T1000 (cell line): ENCODE measurements around the gene TPH2.

Source experiments
- DNase-seq: peaks from one replicate; lab custom pipeline; 2025; ENCODE audit warnings: mixed read lengths; lab: John Stamatoyannopoulos, UW

The TPH2 gene

GRCh38 chr12:71958993-71959578 lies 20.4 kb downstream of the TPH2 start:
- DNase-seq, result no peak

GRCh38 chr12:71967211-71967610 lies 28.6 kb downstream of the TPH2 start:
- DNase-seq, result no peak

DNA sequence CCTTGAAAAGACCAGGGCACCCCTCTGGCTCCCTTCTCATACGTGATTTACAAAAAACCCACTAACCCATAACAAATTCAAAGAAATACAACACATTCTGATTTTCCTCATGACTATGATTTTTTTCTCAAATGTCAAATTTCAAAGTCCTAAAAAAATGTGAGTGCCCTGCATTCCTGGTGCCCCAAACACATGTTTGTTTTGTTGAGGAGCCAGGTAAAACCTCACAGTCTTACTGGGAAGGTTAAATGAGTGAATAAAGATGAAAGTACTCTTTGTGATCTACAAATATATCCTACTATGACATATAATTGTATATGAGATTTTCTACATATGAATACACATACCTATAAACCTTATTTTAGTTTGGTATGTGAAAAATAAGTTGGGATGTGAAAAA lies 30.7 kb downstream of the TPH2 start:
- no peak for DNase-seq

DNA sequence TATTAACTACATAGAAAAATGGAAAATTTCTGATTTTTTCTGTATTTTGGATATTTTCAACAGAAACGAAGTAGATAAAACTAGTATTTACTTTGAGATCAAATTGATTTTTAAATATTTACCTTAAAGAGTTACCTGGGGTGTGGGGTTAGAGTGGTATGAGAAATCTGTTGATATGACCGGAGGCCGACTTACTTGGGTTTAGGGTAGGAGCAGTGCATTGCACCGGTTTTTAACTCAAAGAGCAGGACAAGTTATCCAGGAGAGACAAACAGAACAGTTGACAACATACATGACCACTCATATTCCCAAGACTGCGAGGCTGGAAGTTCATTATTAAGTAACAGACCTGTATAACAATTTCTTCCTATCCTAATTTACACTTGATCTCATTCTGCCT lies 31.4 kb downstream of the TPH2 start:
- no peak for DNase-seq

DNA sequence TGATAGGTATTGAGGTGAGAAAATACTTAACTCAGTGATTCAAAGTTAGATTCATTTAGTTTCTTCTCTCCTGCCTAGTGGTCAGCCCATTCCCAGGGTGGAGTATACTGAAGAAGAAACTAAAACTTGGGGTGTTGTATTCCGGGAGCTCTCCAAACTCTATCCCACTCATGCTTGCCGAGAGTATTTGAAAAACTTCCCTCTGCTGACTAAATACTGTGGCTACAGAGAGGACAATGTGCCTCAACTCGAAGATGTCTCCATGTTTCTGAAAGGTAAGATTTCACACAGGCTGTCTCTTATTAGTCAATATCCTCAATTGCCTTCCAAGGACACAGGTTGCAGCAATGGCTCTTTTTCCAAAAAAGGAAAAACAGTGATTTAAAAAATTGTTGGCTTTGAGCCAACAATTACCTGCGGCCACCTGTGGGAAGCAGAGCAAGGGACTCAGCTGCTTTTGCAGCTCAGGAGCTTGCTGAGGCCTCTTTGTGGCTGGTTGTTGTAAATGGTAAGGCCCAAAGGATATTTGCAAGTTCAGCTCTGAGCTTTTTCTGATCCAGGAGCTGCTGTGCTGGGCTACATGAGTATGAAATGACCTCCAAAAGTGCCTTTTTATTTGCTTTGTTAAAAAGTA lies 33.9 kb downstream of the TPH2 start:
- no peak for DNase-seq

GRCh38 chr12:71973687-71974086 lies 35.0 kb downstream of the TPH2 start:
- DNase-seq, result no peak

- DNase-seq, result no peak
These were observed 41.9 kb downstream of the TPH2 start for GRCh38 chr12:71980538-71980937.

GRCh38 chr12:71981149-71981548 lies 42.5 kb downstream of the TPH2 start:
- DNase-seq, result no peak

DNA sequence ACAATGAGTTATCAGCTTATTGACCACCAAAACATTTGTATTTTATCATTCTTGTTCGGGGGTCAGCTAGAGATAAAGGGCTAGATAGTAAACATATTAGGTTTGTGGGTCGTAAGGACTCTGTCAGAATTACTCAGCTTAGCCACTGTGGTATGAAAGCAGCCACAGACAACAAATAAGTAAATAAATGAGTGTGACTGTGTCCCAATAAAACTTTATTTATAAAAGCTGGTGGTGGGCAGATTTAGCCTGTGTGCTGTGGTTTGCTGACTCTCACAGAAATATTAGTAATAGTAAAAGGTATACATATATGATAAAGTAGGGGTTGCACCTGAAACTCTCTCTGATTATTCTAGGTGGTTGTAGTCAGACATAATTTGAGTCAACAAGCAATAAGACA lies 56.1 kb downstream of the TPH2 start:
- DNase-seq, result no peak

GRCh38 chr12:71999795-72000194 lies 61.1 kb downstream of the TPH2 start:
- no peak for DNase-seq

GRCh38 chr12:72000969-72001648 lies 62.5 kb downstream of the TPH2 start:
- no peak for DNase-seq

- no peak for DNase-seq
These were observed 68.1 kb downstream of the TPH2 start for GRCh38 chr12:72006766-72007165.

DNA sequence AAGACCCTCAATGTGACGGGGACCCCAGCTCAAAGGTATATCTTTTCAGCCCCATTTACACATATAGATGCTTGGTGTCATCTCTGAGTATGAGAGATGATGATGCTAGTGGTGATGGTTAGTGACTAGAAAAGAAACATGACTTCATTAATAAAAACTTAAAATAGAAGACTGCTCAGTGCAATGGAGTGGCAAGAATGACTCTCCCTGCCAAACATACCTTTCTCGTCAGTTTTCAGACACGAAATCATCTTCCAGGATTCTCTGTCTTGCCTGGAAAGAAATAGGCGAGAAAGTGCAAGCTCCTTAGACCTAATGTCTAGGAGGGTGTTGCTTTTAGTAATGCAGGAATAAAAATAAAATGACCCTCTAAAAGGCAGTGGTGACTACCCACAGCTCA lies 71.7 kb downstream of the TPH2 start:
- DNase-seq, result no peak

DNA sequence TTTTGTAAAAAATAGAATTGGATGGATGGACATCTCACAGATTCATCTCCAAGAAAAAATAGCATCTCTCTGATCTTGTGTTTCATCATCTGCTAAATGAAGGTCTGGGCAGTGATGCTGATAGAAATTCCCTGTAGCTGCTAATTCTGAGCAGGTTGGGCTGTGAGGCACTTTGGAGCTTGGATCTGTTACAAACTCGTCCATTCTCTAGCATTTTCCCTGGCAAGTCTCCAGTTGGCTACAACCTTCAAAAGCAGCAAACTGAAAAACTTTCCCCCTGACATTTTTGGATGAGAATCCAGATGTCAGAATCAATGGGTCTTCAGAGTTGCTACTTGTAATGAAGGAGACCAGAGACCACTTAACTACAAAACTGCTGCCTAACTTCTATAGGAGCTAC lies 72.7 kb downstream of the TPH2 start:
- no peak for DNase-seq

DNA sequence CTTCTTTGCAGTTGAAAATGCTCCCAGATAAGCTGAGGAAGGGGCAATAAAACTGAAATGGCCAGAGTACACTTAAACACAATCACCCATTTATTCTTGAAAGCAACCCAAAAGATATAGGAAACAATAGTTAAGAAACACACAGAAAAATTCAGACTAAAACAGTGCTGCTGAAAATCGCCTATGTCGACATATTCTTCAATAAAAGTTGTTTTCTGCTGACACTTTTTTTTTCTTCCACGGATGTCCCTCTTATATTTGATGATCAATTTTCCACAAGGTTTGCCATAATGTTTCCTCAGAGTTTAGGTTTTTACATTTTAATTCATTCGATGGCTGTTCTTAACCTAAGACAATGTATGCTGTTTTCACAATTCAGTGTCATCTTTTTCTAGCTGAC lies 74.2 kb downstream of the TPH2 start:
- DNase-seq, result no peak

DNA sequence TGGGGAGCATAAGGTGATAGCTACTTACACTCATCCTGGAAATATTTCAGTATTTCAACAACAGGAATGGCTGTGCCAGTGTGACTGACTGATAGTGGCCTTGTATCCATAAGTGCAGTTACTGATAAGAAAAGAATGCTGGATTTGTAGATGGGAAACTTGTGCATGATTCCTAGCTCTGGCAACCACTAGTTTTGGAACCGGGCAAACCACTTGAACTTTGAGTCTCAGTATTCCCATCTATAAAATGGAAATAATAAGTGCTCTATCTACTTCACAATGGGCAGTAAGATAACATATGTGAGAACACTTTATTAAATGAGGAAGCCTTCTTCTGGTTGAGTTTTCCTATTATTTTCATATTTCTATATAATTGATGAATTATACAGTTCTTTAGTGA lies 77.2 kb downstream of the TPH2 start:
- no peak for DNase-seq

DNA sequence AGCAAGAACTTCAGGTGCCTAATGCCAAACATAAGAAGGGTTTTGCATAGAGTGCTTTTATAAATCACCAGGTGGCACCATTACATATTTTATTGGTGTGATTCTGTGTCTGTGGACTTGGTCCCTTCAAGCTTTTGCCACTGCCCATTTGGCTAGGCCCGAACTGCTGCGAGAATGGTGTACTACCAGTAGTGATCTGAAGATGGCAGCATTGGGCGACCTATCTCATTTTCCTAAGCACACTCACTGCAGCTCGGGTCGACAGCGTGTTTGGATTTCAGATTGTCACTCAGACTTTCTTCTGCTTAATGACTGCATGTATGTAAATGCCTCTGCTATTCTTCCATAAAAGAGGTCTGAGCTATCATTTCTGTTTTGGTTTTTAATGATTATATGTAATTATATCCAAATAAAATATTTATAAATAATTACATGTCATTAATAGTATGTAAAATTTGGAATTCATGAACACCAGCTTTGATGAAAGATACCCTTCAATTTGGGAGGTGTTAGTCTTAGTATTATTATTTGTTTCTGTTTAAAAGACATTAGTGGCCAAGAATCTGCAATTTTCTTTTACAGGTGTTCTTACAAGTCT lies 78.5 kb downstream of the TPH2 start:
- peak; percentile 70 for DNase-seq

DNA sequence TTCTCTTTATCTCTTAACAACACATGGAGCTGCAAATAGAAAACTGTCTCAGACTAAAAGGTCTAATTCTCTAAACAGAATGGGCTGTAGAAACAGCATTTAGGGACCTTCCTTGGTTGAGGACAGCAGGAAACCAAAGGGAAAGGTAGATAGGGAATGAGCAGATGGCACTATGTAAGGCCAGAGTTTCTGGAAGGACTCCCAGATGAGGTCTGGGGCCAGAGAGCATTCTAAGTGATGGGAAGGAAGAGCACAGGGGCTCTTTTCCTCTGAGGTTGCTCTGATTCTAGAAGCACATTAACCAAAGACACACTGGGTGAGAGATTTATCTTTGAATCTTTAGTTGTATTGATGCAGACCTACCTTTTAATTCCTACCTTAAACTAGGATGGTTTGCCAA lies 79.4 kb downstream of the TPH2 start:
- no peak for DNase-seq

DNA sequence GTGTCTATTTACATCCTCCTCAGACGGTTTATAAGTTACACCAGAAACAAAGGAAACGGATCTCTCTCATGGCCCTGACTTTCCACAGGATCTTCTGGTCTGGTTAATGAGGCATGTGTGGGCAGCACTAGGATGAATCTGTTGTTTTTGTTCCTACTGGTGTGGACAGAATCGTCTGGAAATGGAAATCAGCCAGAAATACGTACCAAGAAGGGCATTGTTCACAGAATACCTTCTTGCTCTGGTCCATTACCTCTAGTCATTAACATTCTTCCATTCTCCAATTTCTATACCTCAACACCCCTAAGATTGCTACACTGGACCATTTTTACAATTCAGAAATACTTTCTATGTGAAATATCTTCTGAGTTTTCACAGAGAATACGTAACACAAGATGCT lies 86.0 kb downstream of the TPH2 start:
- no peak for DNase-seq

DNA sequence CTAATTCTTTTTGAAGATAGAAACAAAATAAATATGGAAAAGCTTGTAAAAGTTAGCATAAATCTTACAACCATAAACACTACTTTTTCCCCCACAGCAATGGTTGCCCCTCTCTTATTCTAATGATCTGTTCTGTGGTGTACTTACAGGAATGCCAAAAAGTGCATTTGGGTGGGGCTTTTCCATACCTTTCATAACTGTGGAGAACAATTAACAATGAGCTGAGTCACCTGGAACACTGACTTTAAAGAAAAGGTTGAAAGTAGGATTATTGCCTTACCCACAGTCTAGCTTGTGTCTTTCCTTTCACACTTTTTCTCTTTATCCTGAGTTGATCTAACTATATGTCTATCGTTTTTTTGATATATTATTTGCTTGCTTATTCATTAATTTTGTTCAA lies 86.9 kb downstream of the TPH2 start:
- DNase-seq, result no peak

- no peak for DNase-seq
These were observed 90.3 kb downstream of the TPH2 start for GRCh38 chr12:72028966-72029365.

- no peak for DNase-seq
These were observed 91.6 kb downstream of the TPH2 start for GRCh38 chr12:72030277-72030676.

GRCh38 chr12:72031066-72031465 lies 92.4 kb downstream of the TPH2 start:
- DNase-seq, result no peak
